Activated gamma-delta T cell (primary cell): Measurements from ENCODE around the gene SCIMP.
"Not testable (repeated sequence)": the region's sequence is repeated elsewhere in the genome, so short reads cannot be mapped to it uniquely, and the experiment has no call there.

Source experiments
- DNase-seq: peaks from one replicate; lab custom pipeline; 2025; lab: John Stamatoyannopoulos, UW

Gene SCIMP

DNA sequence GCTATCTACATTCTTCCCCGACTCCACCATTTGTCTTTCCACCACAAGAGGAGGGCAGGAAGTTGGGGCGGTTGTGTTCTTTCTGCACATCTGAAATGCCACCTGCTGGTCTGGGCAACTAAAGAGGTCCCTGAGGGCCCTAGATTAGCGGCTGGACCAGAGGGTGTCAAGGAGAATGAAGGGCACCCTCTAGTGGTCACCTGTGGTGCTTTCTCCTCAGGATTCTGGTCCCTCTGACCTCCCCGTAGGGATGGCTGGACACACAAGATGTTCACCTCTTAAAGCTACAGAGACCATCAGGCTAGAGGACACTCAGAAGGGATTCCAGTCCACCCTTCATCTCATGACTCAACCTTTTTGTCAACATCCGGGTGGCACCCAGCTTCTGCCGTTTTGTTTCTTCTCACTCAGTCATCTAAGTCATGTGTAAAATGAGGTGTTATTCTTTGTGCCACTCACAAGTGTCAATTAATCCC lies 2.9 kb upstream of the SCIMP start:
- no peak for DNase-seq

DNA sequence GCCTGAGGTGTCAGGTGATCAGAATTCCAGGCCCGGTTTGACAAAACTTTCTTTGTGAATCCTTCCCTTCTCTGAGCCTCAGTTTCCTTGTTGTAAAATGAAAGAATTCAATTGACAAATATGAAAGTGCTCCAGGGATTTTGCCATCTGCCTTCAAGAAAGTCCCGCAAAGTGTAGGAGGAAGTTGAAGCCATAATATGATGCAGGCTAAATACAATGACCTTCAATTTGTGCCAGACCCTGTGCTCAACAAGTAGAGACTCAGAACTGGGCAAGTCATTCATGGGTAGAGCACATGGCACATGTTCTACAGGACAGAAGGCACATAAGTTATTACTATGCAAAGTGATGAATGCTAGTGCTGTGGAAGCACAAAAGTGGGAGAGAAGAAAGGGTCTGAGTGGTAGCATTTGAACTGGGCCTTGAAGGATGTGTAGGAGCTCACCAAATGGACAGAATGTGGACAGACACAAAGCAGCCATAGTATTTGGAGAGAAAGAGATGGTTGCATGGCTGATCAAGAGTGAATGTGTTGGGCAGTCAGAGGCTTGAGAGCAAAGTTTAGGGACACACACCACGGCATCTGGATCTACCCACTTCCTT lies 2.4 kb upstream of the SCIMP start:
- DNase-seq, result no peak

DNA sequence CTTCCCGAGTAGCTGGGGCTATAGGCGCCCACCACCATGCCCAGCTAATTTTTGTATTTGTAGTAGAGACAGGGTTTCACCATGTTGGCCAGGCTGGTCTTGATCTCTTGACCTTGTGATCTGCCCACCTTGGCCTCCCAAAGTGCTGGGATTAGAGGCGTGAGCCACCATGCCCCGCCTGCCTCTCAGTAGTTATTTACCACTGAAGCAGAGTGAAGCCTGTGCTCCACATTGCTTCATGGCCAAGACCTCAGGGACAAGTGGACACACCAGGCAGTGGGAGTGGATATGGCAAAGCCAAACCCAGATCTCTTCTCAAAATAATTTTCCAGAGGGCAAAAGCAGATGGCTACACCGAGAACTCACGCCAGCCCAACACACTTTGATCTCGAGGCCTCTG lies 1.2 kb downstream of the SCIMP start:
- not testable (repeated sequence) for DNase-seq

DNA sequence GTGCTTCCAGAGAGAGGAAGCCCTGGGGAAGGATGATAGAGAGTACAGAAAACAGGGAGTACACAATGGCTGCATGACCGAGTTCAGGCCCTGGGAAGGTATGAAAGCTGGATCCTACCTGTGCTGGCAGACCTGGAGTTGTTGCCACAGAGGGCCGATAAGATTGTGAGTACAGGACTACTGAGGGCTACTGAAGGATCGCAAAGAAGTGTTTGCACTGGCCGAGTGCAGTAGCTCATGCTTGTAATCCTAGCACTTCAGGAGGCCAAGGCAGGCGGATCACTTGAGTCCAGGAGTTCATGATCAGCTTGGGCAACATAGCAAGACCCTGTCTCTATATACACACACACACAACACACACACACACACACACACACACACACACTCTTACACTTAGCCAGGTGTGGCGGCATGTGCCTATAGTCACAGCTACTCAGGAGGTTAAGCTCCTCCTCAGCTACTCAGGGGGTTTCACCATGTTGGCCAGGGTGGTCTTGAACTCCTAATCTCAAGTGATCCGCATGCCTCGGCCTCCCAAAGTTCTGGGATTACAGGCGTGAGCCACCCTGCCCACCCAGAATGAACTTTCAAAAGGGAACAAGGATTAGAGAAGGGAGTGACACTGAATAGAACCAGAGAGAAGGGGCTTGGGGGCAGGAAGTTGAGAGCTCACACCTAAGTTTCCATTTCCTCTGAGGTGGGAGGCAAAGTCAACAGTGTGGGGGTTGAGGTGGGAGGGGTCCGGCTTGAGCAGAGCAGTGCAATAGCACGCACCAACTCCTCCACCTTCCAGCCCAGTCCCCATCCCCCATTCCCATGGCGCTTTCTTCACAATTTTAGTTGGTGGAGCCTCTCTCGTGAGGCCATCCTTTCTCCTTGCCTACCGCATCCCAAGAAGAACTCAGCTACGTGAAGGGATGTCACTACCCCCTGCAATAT lies 7.5 kb downstream of the SCIMP start:
- DNase-seq, result no peak

DNA sequence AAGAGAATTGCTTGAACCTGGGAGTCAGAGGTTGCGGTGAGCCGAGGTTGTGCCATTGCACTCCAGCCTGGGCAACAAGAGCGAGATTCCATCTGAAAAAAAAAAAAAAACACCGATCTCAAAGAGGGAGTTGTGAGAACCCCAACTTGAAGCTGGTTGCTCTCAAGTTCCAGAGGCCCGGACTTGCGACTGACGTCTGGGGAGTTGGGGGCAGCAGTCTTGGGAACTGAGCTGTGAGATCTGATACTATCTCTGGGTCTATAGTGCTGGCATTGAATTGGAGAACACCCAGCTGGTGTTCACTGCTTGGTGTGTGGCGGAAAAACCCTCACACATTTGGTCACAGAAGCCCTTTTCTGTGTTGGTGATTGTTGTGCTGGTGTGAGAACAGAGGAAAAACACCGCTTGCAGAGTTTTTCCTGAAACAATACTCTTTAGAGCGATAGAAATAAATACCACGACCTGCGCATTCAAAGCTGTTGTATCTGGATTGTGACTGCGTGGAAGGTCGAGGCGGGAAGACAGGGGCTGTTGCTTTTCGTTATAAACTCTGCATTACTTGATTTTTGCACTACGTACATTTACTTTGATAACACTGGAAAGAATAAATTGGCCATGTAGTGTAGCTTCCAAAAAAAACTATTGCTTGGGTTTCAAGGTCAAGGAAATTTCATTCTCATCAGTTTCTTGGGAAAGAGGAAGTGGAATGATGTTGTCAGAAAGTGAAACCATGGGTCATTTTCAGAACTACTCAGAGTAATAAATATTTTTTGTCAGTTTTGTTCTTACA lies 8.8 kb downstream of the SCIMP start:
- no peak for DNase-seq

DNA sequence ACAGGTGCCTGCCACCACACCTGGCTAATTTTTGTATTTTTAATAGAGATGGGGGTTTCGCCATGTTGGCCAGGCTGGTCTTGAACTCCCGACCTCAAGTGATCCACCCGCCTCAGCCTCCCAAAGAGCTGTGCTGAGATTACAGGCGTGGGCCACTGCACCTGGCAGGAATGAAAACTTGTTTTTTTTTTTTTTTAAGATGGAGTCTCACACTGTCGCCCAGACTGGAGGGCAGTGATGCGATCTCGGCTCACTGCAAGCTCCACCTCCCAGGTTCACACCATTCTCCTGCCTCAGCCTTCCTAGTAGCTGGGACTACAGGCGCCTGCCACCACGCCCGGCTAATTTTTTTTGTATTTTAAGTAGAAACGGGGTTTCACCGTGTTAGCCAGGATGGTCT lies 12.7 kb downstream of the SCIMP start:
- DNase-seq, result not testable (repeated sequence)

DNA sequence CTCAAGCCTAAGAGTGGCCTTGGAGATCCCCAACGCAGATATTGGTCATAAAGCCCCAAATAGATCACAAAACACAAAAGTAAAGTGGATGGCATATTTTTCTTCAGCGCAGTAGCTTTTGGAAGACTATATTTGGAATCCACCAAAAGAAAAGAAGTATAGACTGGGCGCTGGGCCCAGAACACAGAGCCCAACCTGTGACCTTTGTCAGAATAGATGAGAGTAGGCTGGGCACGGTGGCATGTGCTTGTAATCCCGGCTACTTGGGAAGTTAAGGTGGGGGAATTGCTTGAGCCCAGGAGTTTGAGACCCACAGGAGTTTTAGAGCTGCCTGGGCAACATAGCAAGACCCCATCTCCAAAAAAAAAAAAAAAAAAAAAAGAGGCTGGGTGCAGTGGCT lies 14.6 kb downstream of the SCIMP start:
- DNase-seq, result no peak

DNA sequence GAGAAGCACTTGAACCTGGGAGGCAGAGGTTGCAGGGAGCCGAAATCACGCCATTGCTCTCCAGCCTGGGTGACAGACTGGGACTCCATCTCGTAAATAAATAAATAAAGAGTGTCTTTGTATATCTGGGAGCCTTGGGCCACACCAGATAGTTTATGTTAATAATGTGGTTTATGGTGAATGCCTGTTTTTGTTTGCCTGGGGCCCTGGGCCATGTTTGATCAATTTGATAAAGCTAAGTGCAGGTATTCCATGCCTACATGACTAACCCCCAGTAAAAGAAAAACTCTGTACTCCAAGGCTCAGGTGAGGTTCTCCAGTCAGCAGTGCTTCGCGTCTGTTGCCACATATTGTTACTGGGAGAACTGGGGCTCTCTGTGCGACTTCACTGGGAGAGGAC lies 15.1 kb downstream of the SCIMP start:
- DNase-seq, result no peak

DNA sequence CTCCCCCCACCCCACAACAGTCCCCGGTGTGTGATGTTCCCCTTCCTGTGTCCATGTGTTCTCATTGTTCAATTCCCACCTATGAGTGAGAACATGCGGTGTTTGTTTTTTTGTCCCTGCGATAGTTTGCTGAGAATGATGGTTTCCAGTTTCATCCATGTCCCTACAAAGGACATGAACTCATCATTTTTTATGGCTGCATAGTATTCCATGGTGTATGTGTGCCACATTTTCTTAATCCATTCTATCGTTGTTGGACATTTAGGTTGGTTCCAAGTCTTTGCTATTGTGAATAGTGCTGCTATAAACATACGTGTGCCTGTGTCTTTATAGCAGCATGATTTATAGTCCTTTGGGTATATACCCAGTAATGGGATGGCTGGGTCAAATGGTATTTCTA lies 17.1 kb downstream of the SCIMP start:
- not testable (repeated sequence) for DNase-seq

DNA sequence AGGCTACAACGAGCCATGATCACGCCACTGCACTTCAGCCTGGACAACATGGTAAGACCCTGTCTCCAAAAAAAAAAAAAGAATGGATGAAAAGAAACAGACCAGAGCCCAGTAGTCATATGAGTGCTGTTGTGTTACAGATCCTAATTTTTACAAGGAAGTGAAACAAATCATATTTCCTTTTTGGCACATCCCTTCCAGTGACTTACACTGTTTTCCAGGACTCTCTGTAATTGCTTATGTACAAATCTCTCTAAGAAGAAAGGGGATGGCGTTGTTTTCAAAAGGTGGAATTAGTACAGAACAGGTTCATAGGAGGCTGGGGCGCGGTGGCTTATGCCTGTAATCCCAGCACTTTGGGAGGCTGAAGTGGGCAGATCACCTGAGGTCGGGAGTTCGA lies 23.2 kb downstream of the SCIMP start:
- DNase-seq, result no peak

DNA sequence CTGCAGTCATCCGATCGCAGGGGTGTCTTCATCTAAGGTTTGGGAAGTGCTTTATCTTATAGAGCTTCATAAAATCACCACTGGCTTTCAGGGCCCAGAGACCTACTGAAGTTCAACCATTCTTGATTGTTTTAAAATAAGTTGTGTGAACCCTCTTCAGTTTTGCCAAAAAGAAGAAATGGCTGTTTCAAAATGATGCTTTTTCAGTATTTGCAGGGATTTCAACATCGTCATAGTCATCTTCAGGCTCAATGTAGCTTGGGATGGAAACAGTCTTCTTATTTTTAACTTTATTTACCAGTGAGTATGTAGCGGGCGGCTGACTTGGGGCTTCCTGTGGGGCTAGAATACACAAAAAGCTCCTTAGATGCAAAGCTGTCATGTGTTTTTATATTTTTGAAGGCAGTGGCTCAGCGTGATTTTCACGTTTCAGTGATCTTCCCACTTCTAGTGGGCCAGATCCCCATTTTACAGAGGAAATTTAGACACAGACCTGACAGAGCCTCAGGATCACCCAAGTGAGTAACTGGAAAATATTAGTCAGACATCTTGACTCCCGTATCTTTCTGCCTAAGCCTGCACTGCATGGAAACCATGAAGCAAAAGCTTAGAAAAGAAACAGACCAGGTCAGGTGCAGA lies 23.9 kb downstream of the SCIMP start:
- DNase-seq, result no peak

DNA sequence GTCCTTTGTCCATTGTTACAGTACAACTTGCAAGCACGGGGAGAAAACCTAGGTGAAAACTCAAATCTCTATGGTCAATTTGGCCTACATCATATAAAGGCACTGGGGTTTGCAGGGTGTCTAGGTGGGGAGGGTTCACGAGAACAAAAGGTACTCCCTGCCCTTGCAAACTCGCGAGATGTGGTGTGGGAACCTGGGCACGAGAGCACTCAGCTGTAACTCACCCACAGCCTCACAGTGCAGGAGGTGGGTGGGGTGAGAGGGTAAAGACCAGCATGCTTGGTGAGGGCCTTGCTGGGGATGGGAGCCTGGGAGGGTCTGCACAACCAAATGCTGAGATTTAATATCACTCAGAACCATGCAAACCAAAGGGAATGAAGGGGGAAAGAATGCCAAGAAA lies 24.6 kb downstream of the SCIMP start:
- no peak for DNase-seq

DNA sequence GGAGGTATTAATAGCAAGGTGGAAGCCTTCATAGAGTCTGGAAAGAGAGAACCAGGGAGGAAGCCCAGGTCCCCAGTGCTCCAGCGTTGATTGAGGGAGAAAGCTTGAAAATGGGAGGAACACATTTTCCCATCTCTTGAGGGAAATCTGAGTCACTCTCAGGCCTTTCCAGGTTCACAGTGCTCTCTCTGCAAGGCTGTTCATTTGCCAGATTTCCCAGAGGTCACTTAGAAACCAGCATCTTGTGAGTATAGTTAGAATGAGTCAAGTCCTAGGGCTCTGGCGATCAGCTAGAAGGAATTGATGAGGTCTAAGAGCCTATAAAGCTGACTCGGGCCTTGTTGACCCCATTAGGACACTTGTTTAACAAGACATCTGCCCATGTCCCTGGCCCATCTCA lies 25.3 kb downstream of the SCIMP start:
- no peak for DNase-seq

DNA sequence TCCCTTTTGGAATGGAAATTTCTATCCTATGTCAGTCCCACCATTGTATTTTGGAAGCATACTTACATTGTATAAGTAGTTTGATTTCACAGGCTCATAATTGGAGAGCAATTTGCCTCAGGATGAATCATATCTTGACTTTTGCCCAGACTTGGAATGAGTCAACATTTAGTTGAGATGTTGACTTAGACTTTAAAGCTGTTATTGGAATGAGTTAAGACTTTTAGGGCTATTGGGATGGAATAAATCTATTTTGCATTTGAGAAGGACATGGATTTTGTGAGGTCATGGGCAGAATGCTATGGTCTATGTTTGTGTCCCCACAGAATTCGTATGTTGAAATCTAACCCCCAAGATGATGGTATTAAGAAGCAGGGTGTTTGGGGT lies 30.8 kb downstream of the SCIMP start:
- DNase-seq, result no peak

DNA sequence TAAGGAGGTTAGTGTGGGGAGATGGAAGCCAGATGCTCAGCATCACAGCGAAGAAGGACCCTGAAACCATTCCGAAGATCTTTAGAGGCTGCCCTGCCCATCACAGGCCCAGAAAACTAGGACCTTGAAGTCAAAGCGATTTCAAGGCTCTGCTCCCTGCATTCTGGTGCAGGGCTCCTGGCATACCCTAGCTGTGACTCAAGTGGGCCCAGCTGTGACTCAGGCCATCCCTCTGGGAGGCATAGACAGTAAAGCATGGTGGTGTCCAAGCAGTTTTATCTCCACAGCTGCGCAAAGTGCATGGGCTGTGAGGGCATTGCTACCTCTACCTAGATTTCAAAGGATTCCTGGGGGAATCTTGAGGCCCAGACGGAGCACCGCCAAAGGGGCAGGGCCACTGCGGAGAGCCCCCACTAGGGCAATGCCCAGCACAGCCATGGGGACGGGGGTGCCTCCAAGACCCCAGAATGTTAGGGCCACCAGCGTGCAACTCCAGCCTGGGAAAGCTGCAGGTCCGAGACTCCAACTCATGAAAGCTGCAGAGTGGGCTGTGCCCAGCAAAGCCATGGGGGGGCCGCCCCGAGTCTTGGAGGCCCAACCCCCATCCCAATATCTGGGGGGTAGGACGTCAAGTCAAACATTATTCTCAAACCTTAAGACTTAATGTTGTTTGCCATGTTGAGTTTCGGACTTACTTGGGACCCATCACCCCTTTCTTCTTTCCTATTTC lies 31.3 kb downstream of the SCIMP start:
- no peak for DNase-seq

DNA sequence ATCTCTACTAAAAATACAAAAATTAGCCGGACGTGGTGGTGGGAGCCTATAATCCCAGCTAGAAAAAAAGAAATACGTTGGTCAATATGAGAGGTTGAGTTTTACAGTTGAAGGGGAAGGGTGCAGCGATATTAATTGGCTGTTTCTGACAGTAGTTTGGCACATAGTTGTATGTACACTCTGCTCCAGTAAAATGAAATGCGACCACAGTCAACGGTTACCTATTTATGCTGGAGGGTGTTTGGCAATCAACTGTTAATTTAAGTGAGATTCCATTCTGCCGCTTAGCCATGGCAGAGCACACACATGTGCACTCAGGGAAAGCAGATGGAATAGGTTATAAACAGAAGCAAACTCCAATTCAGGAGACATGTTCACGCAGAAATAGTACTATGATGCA lies 33.6 kb downstream of the SCIMP start:
- no peak for DNase-seq

DNA sequence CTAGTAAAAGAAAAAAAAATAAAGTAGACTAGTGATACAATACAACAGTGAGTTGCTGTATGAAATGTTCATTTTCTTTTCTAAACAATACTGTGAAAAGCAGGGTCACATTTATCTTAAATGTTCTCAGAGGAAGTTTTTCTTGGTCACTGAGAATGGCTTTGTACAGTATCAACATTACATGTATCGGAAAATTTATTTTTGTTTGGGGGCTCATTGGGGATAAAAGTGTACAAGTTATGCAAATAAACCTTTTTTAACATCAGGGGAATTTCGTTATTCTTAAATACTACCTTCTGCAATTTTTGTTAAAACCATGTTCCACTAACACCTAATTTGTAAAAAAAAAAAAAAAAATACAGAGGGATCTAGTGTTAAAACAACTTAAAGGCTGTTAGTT lies 34.3 kb downstream of the SCIMP start:
- no peak for DNase-seq

DNA sequence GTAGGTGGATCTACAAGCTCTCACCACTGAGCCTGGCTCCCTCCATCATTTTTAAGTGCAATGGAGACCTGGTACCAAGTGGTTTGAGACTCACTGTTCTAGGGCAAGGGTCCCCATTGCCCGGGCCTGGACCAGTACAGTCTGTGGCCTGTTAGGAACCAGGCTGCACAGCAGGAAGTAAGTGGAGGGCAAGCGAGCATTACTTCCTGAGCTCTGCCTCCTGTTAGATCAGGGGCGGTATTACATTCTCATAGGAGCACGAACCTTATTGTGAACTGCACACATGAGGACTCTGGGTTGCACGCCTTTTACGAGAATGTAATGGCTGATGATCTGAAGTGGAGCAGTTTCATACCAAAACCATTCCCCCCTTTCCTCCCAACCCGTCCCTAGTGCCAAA lies 36.2 kb downstream of the SCIMP start:
- no peak for DNase-seq

DNA sequence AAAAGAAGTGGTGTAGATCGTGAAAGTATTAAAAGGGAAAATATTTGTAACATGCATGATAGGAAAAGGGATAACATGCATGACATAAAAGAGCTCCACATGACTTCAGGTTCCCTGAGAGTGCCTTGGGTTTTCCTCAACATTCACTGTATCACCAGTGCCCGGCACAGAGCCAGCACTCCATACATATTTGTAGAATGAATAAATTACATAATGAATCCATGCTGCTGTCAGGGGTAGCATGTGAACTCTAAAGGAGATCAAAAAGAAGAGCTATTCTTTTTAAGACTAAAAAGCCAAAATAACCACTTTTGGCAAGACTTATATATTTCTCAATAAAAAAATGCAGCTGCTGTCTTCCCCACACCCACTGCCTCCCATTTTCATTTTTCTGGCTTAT lies 40.3 kb downstream of the SCIMP start:
- DNase-seq, result no peak

DNA sequence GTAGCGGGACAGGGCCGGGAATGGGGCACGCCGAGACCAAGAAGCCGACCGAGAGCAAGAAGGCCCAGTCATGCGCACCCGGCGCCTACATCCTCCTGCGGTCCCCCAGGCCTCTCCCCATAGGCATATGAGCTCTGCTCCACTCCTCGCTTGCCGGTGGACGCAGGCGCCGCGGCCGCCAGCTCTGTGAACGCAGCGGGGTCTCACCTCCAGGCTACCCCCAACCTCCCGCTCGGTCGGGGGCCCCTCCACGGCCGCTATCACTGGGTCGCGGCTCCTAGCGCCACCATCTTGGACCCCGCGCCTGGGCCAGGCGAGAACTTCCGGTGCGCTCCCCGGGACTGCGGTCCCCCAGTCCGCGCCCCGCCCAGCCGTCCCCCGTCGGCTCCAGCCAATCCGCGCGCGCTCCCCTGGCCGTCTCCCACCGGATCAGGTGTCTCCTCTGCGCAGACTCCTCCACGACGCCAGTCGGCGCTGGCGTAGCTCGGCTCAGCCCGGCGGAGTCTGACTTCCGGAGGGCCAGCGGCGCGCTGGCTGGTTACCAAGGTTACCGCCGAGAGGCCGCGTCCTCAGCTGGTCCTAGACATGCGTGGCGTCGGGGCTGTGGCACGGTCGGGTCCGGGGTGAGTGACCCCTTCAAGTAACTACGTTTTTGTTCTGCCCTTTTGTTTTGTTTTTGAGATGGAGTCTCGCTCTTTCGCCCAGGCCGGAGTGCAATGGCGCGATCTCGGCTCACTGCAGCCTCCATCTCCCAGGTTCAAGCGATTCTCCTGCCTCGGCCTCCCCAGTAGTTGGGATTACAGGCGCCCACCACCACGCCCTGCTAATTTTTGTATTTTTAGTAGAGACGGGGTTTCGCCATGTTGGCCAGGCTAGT lies 42.9 kb downstream of the SCIMP start, which contains the start of gene ZNF594:
Gene ZNF594 (minus strand): TSS at position 328 of the 877 bp plus-strand sequence. CDS start 7,612 bp downstream, outside the sequence.
- DNase-seq, result peak; percentile 99
